H1 (cell line): ENCODE results near the gene NARS2. TPM values are rescaled to one million over a fixed set of nuclear protein-coding genes. Genes with fewer than 3 reads are reported as not detected.

ENCODE experiments used
- CTCF ChIA-PET: fragments of 300-600 bp; sonication (Branson Sonifier 250); formaldehyde crosslinking; loops from one replicate; lab custom pipeline; 2021; ENCODE audit not compliant: partially characterized antibody; lab: Charles Lee
- POLR2A ChIA-PET: fragments of 300-600 bp; sonication (Branson Sonifier 250); formaldehyde crosslinking; loops from one replicate; lab custom pipeline; 2021; ENCODE audit warnings: inconsistent platforms; ENCODE audit not compliant: partially characterized antibody; lab: Charles Lee
- DNase-seq, 2 experiments: peaks; one replicate each; pipeline versions ENCODE4 v3.0.0 to v3.0.0-alpha.2; 2010 to 2022; ENCODE audit warnings: low spot score in 2 of 2, low read depth in 1 of 2, mixed read lengths in 1 of 2
- FAIRE-seq: peaks from 2 replicates; lab custom pipeline; 2011; peaks lifted over from hg19 to GRCh38; lab: Jason Lieb, UNC
- H2AFZ ChIP-seq: 2 replicates; pipeline ENCODE4 v1.8.1; 2012; ENCODE audit warnings: low read length, inconsistent platforms
- H2AK5ac ChIP-seq: 2 replicates; pipeline ENCODE4 v1.6.1; 2013; ENCODE audit warnings: low read depth, low read length
- H2BK120ac ChIP-seq: replicated peaks from 2 replicates; pipeline ENCODE3; 2013; ENCODE audit warnings: low read depth, low read length, inconsistent platforms
- H2BK12ac ChIP-seq: 2 replicates; pipeline ENCODE4 v1.6.1; 2013; ENCODE audit warnings: low read depth, low read length
- H2BK15ac ChIP-seq: 2 replicates; pipeline ENCODE4 v1.6.1; 2013; ENCODE audit warnings: low read length
- H2BK20ac ChIP-seq: 2 replicates; pipeline ENCODE4 v1.6.1; 2013; ENCODE audit warnings: low read length
- H2BK5ac ChIP-seq: 2 replicates; pipeline ENCODE4 v1.6.1; 2013; ENCODE audit warnings: low read depth, low read length
- H3K14ac ChIP-seq: 2 replicates; pipeline ENCODE4 v1.6.1; 2013; ENCODE audit warnings: inconsistent platforms; ENCODE audit not compliant: insufficient read length
- H3K18ac ChIP-seq: 2 replicates; pipeline ENCODE4 v1.6.1; 2013; ENCODE audit warnings: low read length; ENCODE audit errors: extremely low read depth
- H3K23ac ChIP-seq: 2 replicates; pipeline ENCODE4 v1.6.1; 2013; ENCODE audit warnings: inconsistent platforms; ENCODE audit not compliant: insufficient read length
- H3K23me2 ChIP-seq: 2 replicates; pipeline ENCODE4 v1.6.1; 2013; ENCODE audit warnings: low read depth, low read length
- H3K27ac ChIP-seq: 2 replicates; pipeline ENCODE4 v1.6.1; 2011; ENCODE audit warnings: low read depth, low read length, inconsistent platforms
- H3K27me3 ChIP-seq, 4 experiments: replicated peaks in 1 of 4; 1 replicate in 1 of 4; 2 replicates in 3 of 4; pipeline versions ENCODE4 v1.6.1 to v1.8.1; 2011 to 2013; ENCODE audit warnings: low read length in 3 of 4, mild to moderate bottlenecking in 3 of 4, inconsistent platforms in 2 of 4, mixed read lengths in 2 of 4, moderate library complexity in 1 of 4; ENCODE audit not compliant: control insufficient read depth in 3 of 4, insufficient read depth in 3 of 4; ENCODE audit errors: extremely low read depth in 1 of 4
- H3K36me3 ChIP-seq, 4 experiments: 2 replicates each; pipeline versions ENCODE4 v1.6.1 to v1.8.1; 2011 to 2013; ENCODE audit warnings: mild to moderate bottlenecking in 4 of 4, low read length in 3 of 4, moderate library complexity in 2 of 4, control low read depth in 1 of 4, inconsistent platforms in 1 of 4; ENCODE audit not compliant: insufficient read depth in 4 of 4, control insufficient read depth in 2 of 4
- H3K4ac ChIP-seq: replicated peaks from 2 replicates; pipeline ENCODE3; 2013; ENCODE audit warnings: low read length, low read depth, mixed read lengths, inconsistent platforms; ENCODE audit not compliant: insufficient read length
- H3K4me1 ChIP-seq, 4 experiments: replicated peaks in 1 of 4; 1 replicate in 1 of 4; 2 replicates in 3 of 4; pipeline versions ENCODE4 v1.6.1 to v1.8.1; 2011 to 2013; ENCODE audit warnings: low read length in 3 of 4, inconsistent platforms in 2 of 4, mixed read lengths in 1 of 4; ENCODE audit not compliant: insufficient read depth in 4 of 4, control insufficient read depth in 3 of 4
- H3K4me2 ChIP-seq, 2 experiments: 2 replicates each; pipeline versions ENCODE4 v1.6.1 to v1.8.1; 2011 to 2013; ENCODE audit warnings: low read depth in 2 of 2, low read length in 2 of 2, control low read depth in 1 of 2, inconsistent platforms in 1 of 2, mild to moderate bottlenecking in 1 of 2; ENCODE audit not compliant: insufficient read depth in 1 of 2
- H3K4me3 ChIP-seq, 4 experiments: fragments of 200-600, 300-600 bp in 1 of 4; sonication (generic), shearing (Covaris generic), sonication (Bioruptor Twin) in 1 of 4; 2 replicates each; pipeline versions ENCODE4 v1.5.1 to v1.8.1; 2011 to 2016; ENCODE audit warnings: low read length in 4 of 4, low read depth in 3 of 4, control low read depth in 2 of 4, inconsistent platforms in 2 of 4, mild to moderate bottlenecking in 2 of 4, mixed read lengths in 1 of 4, moderate library complexity in 1 of 4; ENCODE audit not compliant: insufficient read depth in 2 of 4; ENCODE audit errors: extremely low read depth in 1 of 4
- H3K56ac ChIP-seq: replicated peaks from 2 replicates; pipeline ENCODE3; 2013; ENCODE audit warnings: low read depth, mild to moderate bottlenecking, mixed read lengths, low read length, inconsistent platforms; ENCODE audit not compliant: insufficient read length
- H3K79me1 ChIP-seq: 2 replicates; pipeline ENCODE4 v1.6.1; 2013; ENCODE audit warnings: low read depth, low read length, control low read depth
- H3K79me2 ChIP-seq, 2 experiments: 2 replicates each; pipeline versions ENCODE4 v1.6.1 to v1.8.1; 2012 to 2013; ENCODE audit warnings: low read length in 2 of 2, mild to moderate bottlenecking in 2 of 2, inconsistent platforms in 1 of 2; ENCODE audit not compliant: insufficient read depth in 2 of 2, control insufficient read depth in 1 of 2
- H3K9ac ChIP-seq, 4 experiments: replicated peaks in 1 of 4; 1 replicate in 1 of 4; 2 replicates in 3 of 4; pipeline versions ENCODE4 v1.6.1 to v1.8.1; 2011 to 2013; ENCODE audit warnings: low read depth in 3 of 4, low read length in 3 of 4, control low read depth in 2 of 4, mild to moderate bottlenecking in 2 of 4, moderate library complexity in 2 of 4, inconsistent platforms in 1 of 4; ENCODE audit errors: extremely low read depth in 1 of 4
- H3K9me3 ChIP-seq, 2 experiments: 2 replicates each; pipeline versions ENCODE4 v1.6.1 to v1.8.1; 2012 to 2013; ENCODE audit warnings: mild to moderate bottlenecking in 2 of 2, moderate library complexity in 2 of 2, control low read depth in 1 of 2, inconsistent platforms in 1 of 2, low read depth in 1 of 2, low read length in 1 of 2, mixed read lengths in 1 of 2; ENCODE audit not compliant: insufficient read depth in 2 of 2
- H4K20me1 ChIP-seq, 2 experiments: replicated peaks in 1 of 2; 2 replicates each; pipeline versions ENCODE3 to v1.8.1; 2011 to 2013; ENCODE audit warnings: inconsistent platforms in 2 of 2, low read length in 2 of 2, mild to moderate bottlenecking in 1 of 2; ENCODE audit not compliant: insufficient read depth in 2 of 2, control insufficient read depth in 1 of 2
- H4K5ac ChIP-seq: 2 replicates; pipeline ENCODE4 v1.6.1; 2013; ENCODE audit warnings: low read length, low read depth, mixed read lengths, inconsistent platforms; ENCODE audit not compliant: insufficient read length
- H4K8ac ChIP-seq: 2 replicates; pipeline ENCODE4 v1.8.0; 2013; ENCODE audit warnings: mild to moderate bottlenecking, moderate library complexity, low read length, inconsistent platforms; ENCODE audit not compliant: insufficient read depth; ENCODE audit errors: extremely low read depth
- H4K91ac ChIP-seq: replicated peaks from 2 replicates; pipeline ENCODE3; 2013; ENCODE audit warnings: low read length, mixed read lengths, inconsistent platforms; ENCODE audit not compliant: insufficient read length
- EGR1 ChIP-seq: IDR thresholded peaks from 2 replicates; pipeline ENCODE4 v1.6.1; 2011; ENCODE audit warnings: low read depth, low read length, borderline replicate concordance
- POU5F1 ChIP-seq: IDR thresholded peaks from 2 replicates; pipeline ENCODE4 v1.6.1; 2011; ENCODE audit warnings: low read depth, mild to moderate bottlenecking, low read length, moderate library complexity
- SRF ChIP-seq: IDR thresholded peaks from 2 replicates; pipeline ENCODE4 v1.6.1; 2011; ENCODE audit warnings: mild to moderate bottlenecking, low read depth, low read length, moderate library complexity
- TAF1 ChIP-seq: IDR thresholded peaks from 2 replicates; pipeline ENCODE4 v1.6.1; 2011; ENCODE audit warnings: mild to moderate bottlenecking, low read depth, low read length
- WGBS, 2 experiments: shearing (Covaris generic) in 1 of 2; methylation state at CpG; one replicate each; pipeline versions ENCODE4 v1.1.6 to v1.1.7; 2013 to 2015; ENCODE audit warnings: low lambda C conversion rate in 2 of 2, mixed read lengths in 2 of 2, inconsistent platforms in 1 of 2, low coverage in 1 of 2, missing lambda C conversion rate in 1 of 2; ENCODE audit not compliant: insufficient replicate concordance in 2 of 2, insufficient coverage in 1 of 2, insufficient read length in 1 of 2; ENCODE audit errors: extremely low coverage in 1 of 2, missing lambda C conversion rate in 1 of 2; 5-methylcytosine and 5-hydroxymethylcytosine counted together
- polyA plus RNA-seq, 7 experiments: library from polyadenylated mRNA; depleted of rRNA in 3 of 7; stranded (reverse) in 5 of 7; unstranded in 2 of 7; fragments of >200 nt in 5 of 7; fragments of 200-250 nt in 2 of 7; gene quantifications; 1 replicate in 5 of 7; 2 replicates in 1 of 7; 4 replicates in 1 of 7; pipeline versions ENCODE4 v1.2.1 to v1.2.3, GENCODE V29; 2011 to 2013; ENCODE audit warnings: missing spikeins in 2 of 7, mixed read lengths in 2 of 7
- total RNA-seq: library from RNA; stranded (reverse); fragmentation: NEBNext Ultra II Directional; extraction: Animal tissue kit (Norgen Biotek cat#: 25700); gene quantifications from 2 replicates; pipeline ENCODE4 v1.2.1, GENCODE V29; 2021

The NARS2 gene
- total and polyA plus RNA-seq, 2 of the 8 experiments (the other 6 are each of a cell fraction or from before 2014, with no cell fraction given) = 26.2 to 51.6 TPM

DNA sequence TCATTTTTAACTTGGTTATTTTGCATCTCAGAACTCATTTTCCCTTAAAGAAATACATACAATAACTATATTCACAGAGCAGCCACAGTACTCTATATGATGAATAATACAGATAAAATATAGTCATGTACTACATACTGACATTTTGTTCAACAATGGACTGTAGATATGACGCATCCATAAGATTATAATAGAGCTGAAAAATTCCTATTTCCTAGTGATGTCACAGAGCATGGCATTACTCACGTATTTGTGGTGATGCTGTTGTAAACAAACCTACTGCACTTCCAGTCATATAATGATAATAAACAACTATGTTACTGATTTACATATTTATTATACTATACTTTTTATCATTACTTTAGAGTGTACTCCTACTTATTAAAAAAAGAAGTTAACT, 38.7 kb downstream of the NARS2 start:
- Histone ChIP-seq H2AK5ac (no peak overlapping the region), H2BK15ac (no peak overlapping the region), H2BK20ac (no peak overlapping the region), H2BK12ac (no peak overlapping the region), H3K4me3 (no peak overlapping the region), H2BK120ac (no peak overlapping the region), H4K5ac (no peak overlapping the region), H3K18ac (no peak overlapping the region), H3K56ac (no peak overlapping the region), H4K91ac (no peak overlapping the region), H3K14ac (no peak overlapping the region), H3K79me1 (no peaks in the 10 kb centered on the region; the same call in 1 of the 2 replicates), H3K4me1 (no peaks in the 10 kb centered on the region), H3K23me2 (no peaks in the 10 kb centered on the region), H3K9me3 (no peaks in the 10 kb centered on the region), H3K4ac (no peak overlapping the region), H3K27ac (no peak overlapping the region), H3K4me2 (no peak overlapping the region), H3K27me3 (no peaks in the 10 kb centered on the region), H3K79me2 (peaks cover 0 to 4% of the 10 kb centered on the region in 2 experiments; a peak in 1 of 4 replicates), H3K9ac (no peak overlapping the region), H4K20me1 (peaks cover 1 to 2% of the 10 kb centered on the region in 2 experiments), H3K36me3 (peaks cover 0 to 9% (median under 1%) of the 10 kb centered on the region in 4 experiments; a peak in 1 of 8 replicates), H3K23ac (no peak overlapping the region), H2AFZ (no peak overlapping the region), H4K8ac (no peak overlapping the region), H2BK5ac (no peak overlapping the region)
- ChIA-PET POLR2A (no interaction called here), CTCF (no interaction called here)
- WGBS, 2 experiments = 90% methylated on average over 2 of the region's 2 CpGs; no CpG with 5 or more reads in 1 of the 2 experiments
- FAIRE-seq = no peak
- no peak for DNase-seq
- TF ChIP-seq SRF (no peak), TAF1 (no peak), EGR1 (no peak), POU5F1 (no peak)
